OCI-LY1 (cell line): ENCODE results near the gene CD6.

Experiments used
- CTCF ChIP-seq: fragments of 200-600 bp; sonication (generic), shearing (Covaris generic); IDR thresholded peaks from 2 replicates; pipeline ENCODE4 v1.5.1; 2017; ENCODE audit warnings: mild to moderate bottlenecking, antibody characterized with exemption, low read length, moderate library complexity, mixed read lengths
- EZH2 ChIP-seq: fragments of 200-600 bp; sonication (generic), shearing (Covaris generic); IDR thresholded peaks from 2 replicates; pipeline ENCODE4 v1.8.0; 2017; ENCODE audit warnings: borderline replicate concordance, mixed run types, mild to moderate bottlenecking, antibody characterized with exemption, low read length, moderate library complexity, mixed read lengths

- TF ChIP-seq CTCF (no peak), EZH2 (no peak)
Observed at GRCh38 chr11:61001931-61002330, 30.5 kb downstream of the CD6 start.
